A673 (cell line): ENCODE data around the gene SOX13. TPM values are rescaled to one million over a fixed set of nuclear protein-coding genes. Genes with fewer than 3 reads are reported as not detected.

Source experiments
- BruUV-seq: library from RNA; stranded (reverse); fragments of 400-500 nt; replicated peaks from 2 replicates; lab custom pipeline; 2021; lab: Mats Ljungman, UMichigan
- CTCF ChIA-PET: fragments of 300-600 bp; sonication (Branson Sonifier 250); formaldehyde crosslinking; loops from one replicate; lab custom pipeline; 2022; ENCODE audit warnings: antibody characterized with exemption; lab: Charles Lee
- POLR2A ChIA-PET: fragments of 300-600 bp; sonication (Branson Sonifier 250); formaldehyde crosslinking; loops from one replicate; lab custom pipeline; 2022; ENCODE audit warnings: antibody characterized with exemption; ENCODE audit not compliant: low non-redundant PET; lab: Charles Lee
- DNase-seq: peaks from one replicate; pipeline ENCODE4 v3.0.0-alpha.2; 2015; ENCODE audit warnings: low spot score
- H3K27ac ChIP-seq: fragments of 200-600 bp; sonication (generic); 2 replicates; pipeline ENCODE4 v1.5.1; 2016; ENCODE audit warnings: mixed run types, low read depth, mild to moderate bottlenecking, mixed read lengths, antibody characterized with exemption, low read length; ENCODE audit not compliant: poor library complexity, severe bottlenecking
- H3K27me3 ChIP-seq: fragments of 200-600 bp; sonication (generic); replicated peaks from 2 replicates; pipeline ENCODE4 v1.6.1; 2017; ENCODE audit warnings: mixed run types, low read depth, mild to moderate bottlenecking, mixed read lengths, antibody characterized with exemption, low read length; ENCODE audit not compliant: insufficient read depth, poor library complexity
- H3K36me3 ChIP-seq: fragments of 200-600 bp; sonication (generic); 2 replicates; pipeline ENCODE4 v1.6.1; 2016; ENCODE audit warnings: mixed run types, mild to moderate bottlenecking, mixed read lengths, antibody characterized with exemption, low read length; ENCODE audit not compliant: insufficient read depth, poor library complexity, severe bottlenecking
- H3K4me1 ChIP-seq: fragments of 200-600 bp; sonication (generic); 2 replicates; pipeline ENCODE4 v1.6.1; 2017; ENCODE audit warnings: mixed run types, mild to moderate bottlenecking, mixed read lengths, antibody characterized with exemption, low read length; ENCODE audit not compliant: insufficient read depth, poor library complexity, severe bottlenecking
- H3K4me3 ChIP-seq: fragments of 200-600 bp; sonication (generic); 2 replicates; pipeline ENCODE4 v1.5.1; 2016; ENCODE audit warnings: low read depth, mixed run types, mild to moderate bottlenecking, mixed read lengths, low read length; ENCODE audit not compliant: poor library complexity, severe bottlenecking
- H3K9me3 ChIP-seq: fragments of 200-600 bp; sonication (generic); 2 replicates; pipeline ENCODE4 v1.6.1; 2016; ENCODE audit warnings: mixed run types, low read depth, mild to moderate bottlenecking, mixed read lengths, antibody characterized with exemption, low read length; ENCODE audit not compliant: poor library complexity, severe bottlenecking
- EZH2 ChIP-seq: fragments of 200-600 bp; sonication (generic); IDR thresholded peaks from 2 replicates; pipeline ENCODE4 v1.6.1; 2017; ENCODE audit warnings: borderline replicate concordance, low read depth, mild to moderate bottlenecking, mixed read lengths, antibody characterized with exemption, low read length; ENCODE audit not compliant: poor library complexity, severe bottlenecking
- intact Hi-C: fragments of 100-400 bp; cut with micrococcal nuclease; formaldehyde crosslinking; loops from one replicate; pipeline ENCODE4 v1.10.0; 2022; ENCODE audit not compliant: unreplicated experiment
- total RNA-seq: library from RNA; stranded (reverse); gene quantifications from 2 replicates; pipeline ENCODE4 v1.2.3, GENCODE V29; 2021
- TF ChIP-seq, protein P1 (sequence below): fragments of 300-800, 200-600 bp; sonication (generic); conservative IDR thresholded peaks from 2 replicates; pipeline ENCODE4 v1.5.1; 2017; ENCODE audit warnings: low read depth, mild to moderate bottlenecking, antibody characterized with exemption, low read length, moderate library complexity, mixed read lengths

SOX13 gene
- total RNA-seq, 1 experiment from 2014 or later = 9.4 TPM

DNA sequence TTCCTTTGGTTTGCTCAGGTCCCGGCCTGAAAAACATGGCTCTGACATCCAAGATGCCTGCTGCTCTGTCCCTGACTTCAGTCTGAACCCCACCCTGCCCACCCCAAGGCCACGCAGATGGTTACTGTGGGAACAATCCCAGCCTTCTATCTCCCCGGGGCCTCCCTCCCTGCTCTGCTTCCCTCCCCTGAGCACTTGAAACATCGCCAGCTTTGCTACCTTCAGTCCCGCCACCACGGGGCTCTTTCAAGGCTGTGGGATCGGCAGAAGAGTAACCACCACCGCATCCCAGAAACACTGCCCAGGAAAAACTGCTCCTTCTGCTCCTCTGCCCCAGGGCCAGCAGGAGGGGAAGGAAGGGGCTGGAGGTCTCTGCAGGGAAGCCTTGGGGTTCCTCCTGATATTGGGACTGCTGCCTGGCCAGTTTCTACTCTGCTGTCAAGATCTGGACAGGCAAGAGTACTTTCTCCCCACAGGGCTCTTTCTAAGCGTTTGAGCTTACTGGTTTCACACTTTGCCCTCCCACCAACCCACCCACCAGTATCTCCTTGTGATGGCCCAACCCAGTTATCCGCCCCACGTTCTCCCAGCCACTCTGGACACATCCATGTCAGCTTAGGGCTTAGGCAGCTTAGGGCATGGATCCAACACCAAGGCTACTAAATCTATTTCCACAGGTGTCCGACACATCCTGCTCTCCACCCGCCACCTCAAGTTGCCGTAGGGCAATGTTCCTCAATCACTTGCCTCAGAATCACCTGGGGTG is 70.5 kb downstream of the SOX13 start:
- Histone ChIP-seq H3K27ac (no peak overlapping the region), H3K4me1 (no peaks in the 10 kb centered on the region), H3K36me3 (no peaks in the 10 kb centered on the region), H3K4me3 (no peak overlapping the region), H3K27me3 (no peaks in the 10 kb centered on the region), H3K9me3 (no peaks in the 10 kb centered on the region)
- intact Hi-C loops = no loop called here
- CTCF ChIA-PET = interaction anchor here (0.6 kb wide), 1 partner anchor 283 kb away, joined by 5 read pairs; no protein-coding TSS in a partner anchor
- TF ChIP-seq, protein P1, sequence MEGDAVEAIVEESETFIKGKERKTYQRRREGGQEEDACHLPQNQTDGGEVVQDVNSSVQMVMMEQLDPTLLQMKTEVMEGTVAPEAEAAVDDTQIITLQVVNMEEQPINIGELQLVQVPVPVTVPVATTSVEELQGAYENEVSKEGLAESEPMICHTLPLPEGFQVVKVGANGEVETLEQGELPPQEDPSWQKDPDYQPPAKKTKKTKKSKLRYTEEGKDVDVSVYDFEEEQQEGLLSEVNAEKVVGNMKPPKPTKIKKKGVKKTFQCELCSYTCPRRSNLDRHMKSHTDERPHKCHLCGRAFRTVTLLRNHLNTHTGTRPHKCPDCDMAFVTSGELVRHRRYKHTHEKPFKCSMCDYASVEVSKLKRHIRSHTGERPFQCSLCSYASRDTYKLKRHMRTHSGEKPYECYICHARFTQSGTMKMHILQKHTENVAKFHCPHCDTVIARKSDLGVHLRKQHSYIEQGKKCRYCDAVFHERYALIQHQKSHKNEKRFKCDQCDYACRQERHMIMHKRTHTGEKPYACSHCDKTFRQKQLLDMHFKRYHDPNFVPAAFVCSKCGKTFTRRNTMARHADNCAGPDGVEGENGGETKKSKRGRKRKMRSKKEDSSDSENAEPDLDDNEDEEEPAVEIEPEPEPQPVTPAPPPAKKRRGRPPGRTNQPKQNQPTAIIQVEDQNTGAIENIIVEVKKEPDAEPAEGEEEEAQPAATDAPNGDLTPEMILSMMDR = no peak
- TF ChIP-seq EZH2 = no peak
- POLR2A ChIA-PET = no interaction called here
- no TSS peak for BruUV-seq
- no peak for DNase-seq

DNA sequence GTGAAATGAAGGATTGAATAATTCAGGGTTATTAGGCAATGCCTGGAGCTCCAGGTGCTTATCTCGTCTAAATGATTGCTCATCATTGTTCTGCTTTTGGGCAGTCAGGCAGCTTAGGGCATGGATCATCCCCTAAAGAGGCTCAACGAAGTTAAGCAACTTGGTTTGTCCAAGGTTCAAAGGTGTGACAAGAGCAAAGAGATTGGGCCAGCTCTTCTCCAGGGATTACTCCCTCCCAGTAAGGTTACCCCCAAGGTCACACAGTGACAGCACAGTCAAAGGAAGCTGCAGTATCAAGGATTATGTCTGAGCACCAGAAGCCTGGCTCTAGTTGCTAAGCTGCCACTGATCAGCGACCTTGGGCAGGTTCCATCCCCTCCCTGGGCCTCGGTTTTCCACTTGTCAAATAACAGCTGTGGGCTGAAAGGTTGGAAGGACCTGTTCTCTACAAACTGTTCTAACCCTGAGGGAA is 72.2 kb downstream of the SOX13 start:
- Histone ChIP-seq H3K4me3 (no peak overlapping the region), H3K27ac (no peak overlapping the region), H3K27me3 (no peaks in the 10 kb centered on the region), H3K4me1 (no peaks in the 10 kb centered on the region), H3K36me3 (no peaks in the 10 kb centered on the region), H3K9me3 (no peaks in the 10 kb centered on the region)
- CTCF ChIA-PET = no interaction called here
- DNase-seq = no peak
- no TSS peak for BruUV-seq
- TF ChIP-seq, protein P1 = no peak
- no peak for TF ChIP-seq EZH2
- intact Hi-C loops = no loop called here
- POLR2A ChIA-PET = interaction anchor here (0.6 kb wide), 1 partner anchor 74 kb away, joined by 5 read pairs; no protein-coding TSS in a partner anchor

DNA sequence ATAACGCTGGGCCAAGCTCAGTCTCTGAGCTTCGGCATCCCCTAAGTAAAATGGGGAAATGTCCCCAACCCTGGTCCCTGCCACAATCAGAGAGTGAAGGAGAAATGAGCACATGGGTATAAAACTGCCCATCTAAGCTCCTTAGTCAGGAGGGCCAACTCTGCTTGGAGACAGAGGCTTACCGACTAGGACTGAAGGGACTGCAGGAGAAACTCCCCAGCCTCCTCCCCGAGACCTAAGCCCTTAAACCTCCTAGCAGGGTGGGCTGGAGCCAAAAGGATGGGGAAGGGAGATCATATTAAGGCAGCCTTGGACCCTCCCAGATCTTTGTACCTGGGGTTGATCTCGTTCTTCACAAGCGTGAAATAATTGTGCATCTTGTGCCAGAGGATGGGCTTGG is 73.4 kb downstream of the SOX13 start:
- TF ChIP-seq, protein P1 = no peak
- TF ChIP-seq EZH2 = no peak
- Histone ChIP-seq H3K4me3 (no peak overlapping the region), H3K9me3 (no peaks in the 10 kb centered on the region), H3K36me3 (no peaks in the 10 kb centered on the region), H3K27ac (no peak overlapping the region), H3K27me3 (no peaks in the 10 kb centered on the region), H3K4me1 (peaks cover under 1% of the 10 kb centered on the region)
- CTCF ChIA-PET = no interaction called here
- POLR2A ChIA-PET = no interaction called here
- BruUV-seq = no TSS peak
- no peak for DNase-seq
- intact Hi-C loops = no loop called here
